H1 (cell line): ENCODE measurements around the gene ABI3. TPM values are rescaled to one million over a fixed set of nuclear protein-coding genes. Genes with fewer than 3 reads are reported as not detected.

Experiments used
- CTCF ChIA-PET: fragments of 300-600 bp; sonication (Branson Sonifier 250); formaldehyde crosslinking; loops from one replicate; lab custom pipeline; 2021; ENCODE audit not compliant: partially characterized antibody; lab: Charles Lee
- POLR2A ChIA-PET: fragments of 300-600 bp; sonication (Branson Sonifier 250); formaldehyde crosslinking; loops from one replicate; lab custom pipeline; 2021; ENCODE audit warnings: inconsistent platforms; ENCODE audit not compliant: partially characterized antibody; lab: Charles Lee
- DNase-seq, 2 experiments: peaks; one replicate each; pipeline versions ENCODE4 v3.0.0 to v3.0.0-alpha.2; 2010 to 2022; ENCODE audit warnings: low spot score in 2 of 2, low read depth in 1 of 2, mixed read lengths in 1 of 2
- FAIRE-seq: peaks from 2 replicates; lab custom pipeline; 2011; peaks lifted over from hg19 to GRCh38; lab: Jason Lieb, UNC
- H2AFZ ChIP-seq: 2 replicates; pipeline ENCODE4 v1.8.1; 2012; ENCODE audit warnings: low read length, inconsistent platforms
- H2AK5ac ChIP-seq: 2 replicates; pipeline ENCODE4 v1.6.1; 2013; ENCODE audit warnings: low read depth, low read length
- H2BK120ac ChIP-seq: replicated peaks from 2 replicates; pipeline ENCODE3; 2013; ENCODE audit warnings: low read depth, low read length, inconsistent platforms
- H2BK12ac ChIP-seq: 2 replicates; pipeline ENCODE4 v1.6.1; 2013; ENCODE audit warnings: low read depth, low read length
- H2BK15ac ChIP-seq: 2 replicates; pipeline ENCODE4 v1.6.1; 2013; ENCODE audit warnings: low read length
- H2BK20ac ChIP-seq: 2 replicates; pipeline ENCODE4 v1.6.1; 2013; ENCODE audit warnings: low read length
- H2BK5ac ChIP-seq: 2 replicates; pipeline ENCODE4 v1.6.1; 2013; ENCODE audit warnings: low read depth, low read length
- H3K14ac ChIP-seq: 2 replicates; pipeline ENCODE4 v1.6.1; 2013; ENCODE audit warnings: inconsistent platforms; ENCODE audit not compliant: insufficient read length
- H3K18ac ChIP-seq: 2 replicates; pipeline ENCODE4 v1.6.1; 2013; ENCODE audit warnings: low read length; ENCODE audit errors: extremely low read depth
- H3K23ac ChIP-seq: 2 replicates; pipeline ENCODE4 v1.6.1; 2013; ENCODE audit warnings: inconsistent platforms; ENCODE audit not compliant: insufficient read length
- H3K23me2 ChIP-seq: 2 replicates; pipeline ENCODE4 v1.6.1; 2013; ENCODE audit warnings: low read depth, low read length
- H3K27ac ChIP-seq: 2 replicates; pipeline ENCODE4 v1.6.1; 2011; ENCODE audit warnings: low read depth, low read length, inconsistent platforms
- H3K27me3 ChIP-seq, 4 experiments: replicated peaks in 1 of 4; 1 replicate in 1 of 4; 2 replicates in 3 of 4; pipeline versions ENCODE4 v1.6.1 to v1.8.1; 2011 to 2013; ENCODE audit warnings: low read length in 3 of 4, mild to moderate bottlenecking in 3 of 4, inconsistent platforms in 2 of 4, mixed read lengths in 2 of 4, moderate library complexity in 1 of 4; ENCODE audit not compliant: control insufficient read depth in 3 of 4, insufficient read depth in 3 of 4; ENCODE audit errors: extremely low read depth in 1 of 4
- H3K36me3 ChIP-seq, 4 experiments: 2 replicates each; pipeline versions ENCODE4 v1.6.1 to v1.8.1; 2011 to 2013; ENCODE audit warnings: mild to moderate bottlenecking in 4 of 4, low read length in 3 of 4, moderate library complexity in 2 of 4, control low read depth in 1 of 4, inconsistent platforms in 1 of 4; ENCODE audit not compliant: insufficient read depth in 4 of 4, control insufficient read depth in 2 of 4
- H3K4ac ChIP-seq: replicated peaks from 2 replicates; pipeline ENCODE3; 2013; ENCODE audit warnings: low read length, low read depth, mixed read lengths, inconsistent platforms; ENCODE audit not compliant: insufficient read length
- H3K4me1 ChIP-seq, 4 experiments: replicated peaks in 1 of 4; 1 replicate in 1 of 4; 2 replicates in 3 of 4; pipeline versions ENCODE4 v1.6.1 to v1.8.1; 2011 to 2013; ENCODE audit warnings: low read length in 3 of 4, inconsistent platforms in 2 of 4, mixed read lengths in 1 of 4; ENCODE audit not compliant: insufficient read depth in 4 of 4, control insufficient read depth in 3 of 4
- H3K4me2 ChIP-seq, 2 experiments: 2 replicates each; pipeline versions ENCODE4 v1.6.1 to v1.8.1; 2011 to 2013; ENCODE audit warnings: low read depth in 2 of 2, low read length in 2 of 2, control low read depth in 1 of 2, inconsistent platforms in 1 of 2, mild to moderate bottlenecking in 1 of 2; ENCODE audit not compliant: insufficient read depth in 1 of 2
- H3K4me3 ChIP-seq, 4 experiments: fragments of 200-600, 300-600 bp in 1 of 4; sonication (generic), shearing (Covaris generic), sonication (Bioruptor Twin) in 1 of 4; 2 replicates each; pipeline versions ENCODE4 v1.5.1 to v1.8.1; 2011 to 2016; ENCODE audit warnings: low read length in 4 of 4, low read depth in 3 of 4, control low read depth in 2 of 4, inconsistent platforms in 2 of 4, mild to moderate bottlenecking in 2 of 4, mixed read lengths in 1 of 4, moderate library complexity in 1 of 4; ENCODE audit not compliant: insufficient read depth in 2 of 4; ENCODE audit errors: extremely low read depth in 1 of 4
- H3K56ac ChIP-seq: replicated peaks from 2 replicates; pipeline ENCODE3; 2013; ENCODE audit warnings: low read depth, mild to moderate bottlenecking, mixed read lengths, low read length, inconsistent platforms; ENCODE audit not compliant: insufficient read length
- H3K79me1 ChIP-seq: 2 replicates; pipeline ENCODE4 v1.6.1; 2013; ENCODE audit warnings: low read depth, low read length, control low read depth
- H3K79me2 ChIP-seq, 2 experiments: 2 replicates each; pipeline versions ENCODE4 v1.6.1 to v1.8.1; 2012 to 2013; ENCODE audit warnings: low read length in 2 of 2, mild to moderate bottlenecking in 2 of 2, inconsistent platforms in 1 of 2; ENCODE audit not compliant: insufficient read depth in 2 of 2, control insufficient read depth in 1 of 2
- H3K9ac ChIP-seq, 4 experiments: replicated peaks in 1 of 4; 1 replicate in 1 of 4; 2 replicates in 3 of 4; pipeline versions ENCODE4 v1.6.1 to v1.8.1; 2011 to 2013; ENCODE audit warnings: low read depth in 3 of 4, low read length in 3 of 4, control low read depth in 2 of 4, mild to moderate bottlenecking in 2 of 4, moderate library complexity in 2 of 4, inconsistent platforms in 1 of 4; ENCODE audit errors: extremely low read depth in 1 of 4
- H3K9me3 ChIP-seq, 2 experiments: 2 replicates each; pipeline versions ENCODE4 v1.6.1 to v1.8.1; 2012 to 2013; ENCODE audit warnings: mild to moderate bottlenecking in 2 of 2, moderate library complexity in 2 of 2, control low read depth in 1 of 2, inconsistent platforms in 1 of 2, low read depth in 1 of 2, low read length in 1 of 2, mixed read lengths in 1 of 2; ENCODE audit not compliant: insufficient read depth in 2 of 2
- H4K20me1 ChIP-seq, 2 experiments: replicated peaks in 1 of 2; 2 replicates each; pipeline versions ENCODE3 to v1.8.1; 2011 to 2013; ENCODE audit warnings: inconsistent platforms in 2 of 2, low read length in 2 of 2, mild to moderate bottlenecking in 1 of 2; ENCODE audit not compliant: insufficient read depth in 2 of 2, control insufficient read depth in 1 of 2
- H4K5ac ChIP-seq: 2 replicates; pipeline ENCODE4 v1.6.1; 2013; ENCODE audit warnings: low read length, low read depth, mixed read lengths, inconsistent platforms; ENCODE audit not compliant: insufficient read length
- H4K8ac ChIP-seq: 2 replicates; pipeline ENCODE4 v1.8.0; 2013; ENCODE audit warnings: mild to moderate bottlenecking, moderate library complexity, low read length, inconsistent platforms; ENCODE audit not compliant: insufficient read depth; ENCODE audit errors: extremely low read depth
- H4K91ac ChIP-seq: replicated peaks from 2 replicates; pipeline ENCODE3; 2013; ENCODE audit warnings: low read length, mixed read lengths, inconsistent platforms; ENCODE audit not compliant: insufficient read length
- CHD2 ChIP-seq: IDR thresholded peaks from 2 replicates; pipeline ENCODE4 v1.6.1; 2012; ENCODE audit warnings: low read length, improper control_type of control experiment
- NANOG ChIP-seq: IDR thresholded peaks from 2 replicates; pipeline ENCODE4 v1.6.1; 2011; ENCODE audit warnings: low read length, low read depth, mild to moderate bottlenecking, inconsistent platforms; ENCODE audit not compliant: insufficient read depth, poor library complexity, severe bottlenecking
- RBBP5 ChIP-seq: IDR thresholded peaks from 2 replicates; pipeline ENCODE4 v1.7.1; 2012; ENCODE audit warnings: low read depth, mild to moderate bottlenecking, inconsistent platforms, low read length, moderate library complexity, borderline replicate concordance
- WGBS, 2 experiments: shearing (Covaris generic) in 1 of 2; methylation state at CpG; one replicate each; pipeline versions ENCODE4 v1.1.6 to v1.1.7; 2013 to 2015; ENCODE audit warnings: low lambda C conversion rate in 2 of 2, mixed read lengths in 2 of 2, inconsistent platforms in 1 of 2, low coverage in 1 of 2, missing lambda C conversion rate in 1 of 2; ENCODE audit not compliant: insufficient replicate concordance in 2 of 2, insufficient coverage in 1 of 2, insufficient read length in 1 of 2; ENCODE audit errors: extremely low coverage in 1 of 2, missing lambda C conversion rate in 1 of 2; 5-methylcytosine and 5-hydroxymethylcytosine counted together
- polyA plus RNA-seq, 7 experiments: library from polyadenylated mRNA; depleted of rRNA in 3 of 7; stranded (reverse) in 5 of 7; unstranded in 2 of 7; fragments of >200 nt in 5 of 7; fragments of 200-250 nt in 2 of 7; gene quantifications; 1 replicate in 5 of 7; 2 replicates in 1 of 7; 4 replicates in 1 of 7; pipeline versions ENCODE4 v1.2.1 to v1.2.3, GENCODE V29; 2011 to 2013; ENCODE audit warnings: missing spikeins in 2 of 7, mixed read lengths in 2 of 7
- total RNA-seq: library from RNA; stranded (reverse); fragmentation: NEBNext Ultra II Directional; extraction: Animal tissue kit (Norgen Biotek cat#: 25700); gene quantifications from 2 replicates; pipeline ENCODE4 v1.2.1, GENCODE V29; 2021
- TF ChIP-seq, protein P1 (sequence below), 3 experiments: IDR thresholded peaks; 1 replicate in 2 of 3; 2 replicates in 1 of 3; pipeline versions ENCODE4 v1.5.1 to v1.6.1; 2011; ENCODE audit warnings: low read length in 3 of 3, mild to moderate bottlenecking in 3 of 3, inconsistent platforms in 2 of 3, low read depth in 1 of 3, moderate library complexity in 1 of 3; ENCODE audit not compliant: insufficient read depth in 1 of 3; ENCODE audit errors: control extremely low read depth in 1 of 3
- TF ChIP-seq, protein P2 (sequence below): IDR thresholded peaks from 2 replicates; pipeline ENCODE4 v1.6.1; 2012; ENCODE audit warnings: inconsistent platforms

ABI3 gene
- total and polyA plus RNA-seq, 2 of the 8 experiments (the other 6 are each of a cell fraction or from before 2014, with no cell fraction given) = 1.3 to 2.5 TPM

DNA sequence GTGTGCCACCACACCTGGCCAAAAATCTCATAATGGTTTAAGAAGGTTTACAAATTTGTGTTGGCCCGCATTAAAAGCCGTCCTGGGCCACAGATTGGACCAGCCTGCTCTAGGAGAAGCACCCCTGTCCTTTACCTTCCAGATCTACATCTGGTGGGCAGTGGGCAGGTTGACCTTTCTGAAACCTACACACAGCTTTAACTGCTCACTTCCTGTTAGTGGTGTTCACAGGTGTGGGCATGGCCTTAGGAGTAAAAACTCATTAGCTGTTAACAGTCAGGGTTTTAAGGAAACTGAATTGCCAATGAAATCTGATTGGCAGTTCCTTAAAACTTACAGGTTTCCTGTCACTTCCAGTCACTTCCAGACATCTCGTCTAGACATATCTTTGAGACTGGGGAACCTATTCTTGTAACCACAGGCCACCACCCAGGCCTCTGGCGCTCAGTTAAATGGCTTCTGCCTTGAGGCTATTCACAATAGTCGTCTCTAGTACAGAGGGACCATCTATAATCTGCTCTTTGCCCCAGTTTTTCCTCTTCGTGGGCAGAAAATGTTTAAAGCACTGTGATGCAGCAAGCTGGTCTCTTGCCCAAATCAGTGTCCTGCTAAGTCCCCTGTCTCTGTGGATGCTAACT, 29.4 kb upstream of the ABI3 start:
- H3K4me3 ChIP-seq = no peak overlapping the region
- peaks cover 7 to 14% of the 10 kb centered on the region in 2 experiments for H3K9me3 ChIP-seq
- no peak overlapping the region for H3K56ac ChIP-seq
- no peak overlapping the region for H3K9ac ChIP-seq
- no peaks in the 10 kb centered on the region for H3K79me1 ChIP-seq
- H3K4me2 ChIP-seq = no peak overlapping the region
- no peak overlapping the region for H4K8ac ChIP-seq
- FAIRE-seq = no peak
- H2BK20ac ChIP-seq = no peak overlapping the region
- no peaks in the 10 kb centered on the region for H3K4me1 ChIP-seq
- H2BK120ac ChIP-seq = no peak overlapping the region
- H2BK5ac ChIP-seq = no peak overlapping the region
- H3K79me2 ChIP-seq = no peaks in the 10 kb centered on the region
- no peak overlapping the region for H4K91ac ChIP-seq
- WGBS, 2 experiments = 85% methylated on average over 6 of the region's 6 CpGs; no CpG with 5 or more reads in 1 of the 2 experiments
- H2AFZ ChIP-seq = no peak overlapping the region
- H2BK15ac ChIP-seq = no peak overlapping the region
- ChIA-PET POLR2A (interaction anchor here (0.6 to 1.8 kb wide), 2 partner anchors 19 to 236 kb away, joined by 3 to 5 read pairs; partner anchors contain the start of gene SNF8), CTCF (interaction anchor here (0.7 to 4.6 kb wide), 16 partner anchors 9 to 109 kb away, joined by 3 to 35 read pairs (median 6); no protein-coding TSS in a partner anchor)
- H3K23me2 ChIP-seq = no peaks in the 10 kb centered on the region
- TF ChIP-seq CHD2 (no peak), RBBP5 (no peak), NANOG (no peak)
- TF ChIP-seq, protein P1, sequence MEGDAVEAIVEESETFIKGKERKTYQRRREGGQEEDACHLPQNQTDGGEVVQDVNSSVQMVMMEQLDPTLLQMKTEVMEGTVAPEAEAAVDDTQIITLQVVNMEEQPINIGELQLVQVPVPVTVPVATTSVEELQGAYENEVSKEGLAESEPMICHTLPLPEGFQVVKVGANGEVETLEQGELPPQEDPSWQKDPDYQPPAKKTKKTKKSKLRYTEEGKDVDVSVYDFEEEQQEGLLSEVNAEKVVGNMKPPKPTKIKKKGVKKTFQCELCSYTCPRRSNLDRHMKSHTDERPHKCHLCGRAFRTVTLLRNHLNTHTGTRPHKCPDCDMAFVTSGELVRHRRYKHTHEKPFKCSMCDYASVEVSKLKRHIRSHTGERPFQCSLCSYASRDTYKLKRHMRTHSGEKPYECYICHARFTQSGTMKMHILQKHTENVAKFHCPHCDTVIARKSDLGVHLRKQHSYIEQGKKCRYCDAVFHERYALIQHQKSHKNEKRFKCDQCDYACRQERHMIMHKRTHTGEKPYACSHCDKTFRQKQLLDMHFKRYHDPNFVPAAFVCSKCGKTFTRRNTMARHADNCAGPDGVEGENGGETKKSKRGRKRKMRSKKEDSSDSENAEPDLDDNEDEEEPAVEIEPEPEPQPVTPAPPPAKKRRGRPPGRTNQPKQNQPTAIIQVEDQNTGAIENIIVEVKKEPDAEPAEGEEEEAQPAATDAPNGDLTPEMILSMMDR (IDR thresholded peaks at IDR 0.05; ENCODE audit: control extremely low read depth in 1 of 3, insufficient read depth in 1 of 3, low read depth in 1 of 3, low read length in 3 of 3) = no peak
- TF ChIP-seq, protein P2, sequence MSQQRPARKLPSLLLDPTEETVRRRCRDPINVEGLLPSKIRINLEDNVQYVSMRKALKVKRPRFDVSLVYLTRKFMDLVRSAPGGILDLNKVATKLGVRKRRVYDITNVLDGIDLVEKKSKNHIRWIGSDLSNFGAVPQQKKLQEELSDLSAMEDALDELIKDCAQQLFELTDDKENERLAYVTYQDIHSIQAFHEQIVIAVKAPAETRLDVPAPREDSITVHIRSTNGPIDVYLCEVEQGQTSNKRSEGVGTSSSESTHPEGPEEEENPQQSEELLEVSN = no peak
- H4K5ac ChIP-seq = no peak overlapping the region
- H3K36me3 ChIP-seq = no peaks in the 10 kb centered on the region
- no peak for DNase-seq
- no peaks in the 10 kb centered on the region for H4K20me1 ChIP-seq
- no peak overlapping the region for H3K18ac ChIP-seq
- H3K23ac ChIP-seq = no peak overlapping the region
- no peak overlapping the region for H3K4ac ChIP-seq
- no peak overlapping the region for H3K14ac ChIP-seq
- no peak overlapping the region for H2AK5ac ChIP-seq
- H2BK12ac ChIP-seq = no peak overlapping the region
- no peaks in the 10 kb centered on the region for H3K27me3 ChIP-seq
- no peak overlapping the region for H3K27ac ChIP-seq
